Liver (tissue), 9 donors: ENCODE results near the gene MAN2A1. TPM values are rescaled to one million over a fixed set of nuclear protein-coding genes. Genes with fewer than 3 reads are reported as not detected.

Source experiments
- DNase-seq: peaks from one replicate; pipeline ENCODE4 v3.0.0-alpha.2; 2017; ENCODE audit warnings: low spot score
- H3K27ac ChIP-seq, 2 donors: one replicate each; pipeline ENCODE4 v1.7.0; 2013; ENCODE audit warnings: inconsistent platforms in 2 of 2, low read length in 2 of 2, control low read depth in 1 of 2, low read depth in 1 of 2, mild to moderate bottlenecking in 1 of 2
- H3K27me3 ChIP-seq, 4 donors: one replicate each; pipeline versions ENCODE4 v1.6.1 to v1.7.0; 2013; ENCODE audit warnings: low read length in 3 of 4, inconsistent platforms in 1 of 4, mild to moderate bottlenecking in 1 of 4, moderate library complexity in 1 of 4; ENCODE audit not compliant: control insufficient read depth in 4 of 4, insufficient read depth in 4 of 4
- H3K36me3 ChIP-seq, 4 donors: one replicate each; pipeline versions ENCODE4 v1.6.1 to v1.7.0; 2013; ENCODE audit warnings: low read length in 3 of 4, mild to moderate bottlenecking in 3 of 4, low read depth in 1 of 4, moderate library complexity in 1 of 4; ENCODE audit not compliant: control insufficient read depth in 4 of 4, insufficient read depth in 3 of 4
- H3K4me1 ChIP-seq, 4 donors: one replicate each; pipeline versions ENCODE4 v1.6.1 to v1.7.0; 2013; ENCODE audit warnings: low read length in 3 of 4, mild to moderate bottlenecking in 3 of 4, moderate library complexity in 1 of 4; ENCODE audit not compliant: control insufficient read depth in 4 of 4, insufficient read depth in 4 of 4
- H3K4me3 ChIP-seq, 3 donors: one replicate each; pipeline versions ENCODE4 v1.6.1 to v1.7.0; 2013; ENCODE audit warnings: low read length in 3 of 3, control low read depth in 1 of 3, low read depth in 1 of 3, mild to moderate bottlenecking in 1 of 3
- H3K9ac ChIP-seq, 2 donors: one replicate each; pipeline ENCODE4 v1.7.0; 2013; ENCODE audit warnings: low read length in 2 of 2, mild to moderate bottlenecking in 2 of 2, moderate library complexity in 2 of 2, control low read depth in 1 of 2, low read depth in 1 of 2
- H3K9me3 ChIP-seq, 4 donors: one replicate each; pipeline versions ENCODE4 v1.6.1 to v1.7.0; 2013; ENCODE audit warnings: low read length in 3 of 4; ENCODE audit not compliant: control insufficient read depth in 4 of 4
- CTCF ChIP-seq: fragments of 150-350 bp; IDR thresholded peaks from 2 replicates; pipeline ENCODE4 v1.5.1; 2017; ENCODE audit warnings: improper control_type of control experiment, low read depth, low read length; ENCODE audit not compliant: missing input control
- EGR1 ChIP-seq, 2 donors: IDR thresholded peaks; 2 replicates each; pipeline ENCODE4 v1.6.1; 2016 to 2018; ENCODE audit warnings: antibody characterized with exemption in 2 of 2, low read depth in 2 of 2
- GABPA ChIP-seq, 2 donors: IDR thresholded peaks in 1 of 2; conservative IDR thresholded peaks in 1 of 2; 2 replicates each; pipeline ENCODE4 v1.6.1; 2016; ENCODE audit warnings: antibody characterized with exemption in 2 of 2, mild to moderate bottlenecking in 1 of 2, moderate library complexity in 1 of 2
- HNF4A ChIP-seq, 2 donors: conservative IDR thresholded peaks; 2 replicates each; pipeline ENCODE4 v1.6.1; 2016; ENCODE audit warnings: antibody characterized with exemption in 2 of 2, mild to moderate bottlenecking in 2 of 2
- HNF4G ChIP-seq: IDR thresholded peaks from 2 replicates; pipeline ENCODE4 v1.6.1; 2016; ENCODE audit warnings: antibody characterized with exemption
- MAX ChIP-seq: IDR thresholded peaks from 2 replicates; pipeline ENCODE4 v1.6.1; 2016; ENCODE audit warnings: antibody characterized with exemption
- RAD21 ChIP-seq, 2 donors: IDR thresholded peaks; 2 replicates each; pipeline ENCODE4 v1.6.1; 2016; ENCODE audit warnings: antibody characterized with exemption in 2 of 2, mild to moderate bottlenecking in 2 of 2
- REST ChIP-seq: IDR thresholded peaks from 2 replicates; pipeline ENCODE4 v1.6.1; 2016; ENCODE audit warnings: antibody characterized with exemption, mild to moderate bottlenecking
- RXRA ChIP-seq, 2 donors: IDR thresholded peaks; 2 replicates each; pipeline ENCODE4 v1.6.1; 2017 to 2018; ENCODE audit warnings: antibody characterized with exemption in 2 of 2, mild to moderate bottlenecking in 1 of 2
- SP1 ChIP-seq: IDR thresholded peaks from 2 replicates; pipeline ENCODE4 v1.6.1; 2018; ENCODE audit warnings: antibody characterized with exemption, mild to moderate bottlenecking
- TAF1 ChIP-seq: conservative IDR thresholded peaks from 2 replicates; pipeline ENCODE4 v1.6.1; 2016; ENCODE audit warnings: antibody characterized with exemption, mild to moderate bottlenecking
- WGBS: extraction: QIAGEN DNeasy Blood & Tissue Kit; methylation state at CpG from one replicate; pipeline ENCODE4 v1.1.7; 2013; 5-methylcytosine and 5-hydroxymethylcytosine counted together
- polyA plus RNA-seq, 2 donors: library from polyadenylated mRNA; stranded (reverse) in 1 of 2; unstranded in 1 of 2; fragments of 200-250 nt in 1 of 2; fragments of >200 nt in 1 of 2; fragmentation: Nextera tagmentation in 1 of 2; extraction: Ambion mirVana in 1 of 2; gene quantifications; one replicate each; pipeline versions ENCODE4 v1.2.1 to v1.2.3, GENCODE V29; 2013 to 2015
- total RNA-seq, 2 donors: library from RNA; depleted of rRNA; stranded (reverse); fragments of >200 nt; gene quantifications; one replicate each; pipeline ENCODE4 v1.2.3, GENCODE V29; 2014
- TF ChIP-seq, protein P1 (sequence below): IDR thresholded peaks from 2 replicates; pipeline ENCODE4 v1.6.1; 2016; ENCODE audit warnings: antibody characterized with exemption
- donor health status: healthy.
- donor health status: healthy.
- donor health status: healthy.
- donor health status: healthy.
- donor health status: healthy.

The MAN2A1 gene
- total and polyA plus RNA-seq, 4 donors = 21.4 to 82.8 (median 47.3) TPM

DNA sequence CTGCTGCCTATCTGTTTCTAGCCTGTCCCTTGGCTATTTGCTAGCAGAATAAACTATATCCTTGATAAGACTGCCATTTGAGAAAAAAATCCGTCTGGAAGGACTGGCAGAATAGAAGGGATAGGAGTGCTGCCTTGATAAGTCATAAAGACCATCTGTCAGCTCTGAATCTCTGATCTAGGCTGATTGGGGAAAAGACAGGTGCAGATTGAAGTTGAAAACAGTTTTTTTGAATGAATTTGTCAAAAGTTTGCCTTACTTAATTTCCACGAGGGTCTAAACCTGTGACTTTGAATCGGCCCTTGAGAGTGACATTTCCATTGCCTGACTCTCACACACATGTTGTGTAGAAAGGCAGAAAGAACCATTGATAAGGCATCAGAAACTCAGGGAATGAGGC, 218.6 kb downstream of the MAN2A1 start:
- no peak overlapping the region for H3K9ac ChIP-seq
- no peaks in the 10 kb centered on the region for H3K4me1 ChIP-seq
- no peaks in the 10 kb centered on the region for H3K9me3 ChIP-seq
- H3K27ac ChIP-seq = no peak overlapping the region
- no peaks in the 10 kb centered on the region for H3K36me3 ChIP-seq
- no peak for DNase-seq
- TF ChIP-seq HNF4G (no peak), TAF1 (no peak), REST (no peak), SP1 (no peak)
- H3K27me3 ChIP-seq = no peaks in the 10 kb centered on the region
- 93% methylated on average over 3 of the region's 3 CpGs for WGBS
- H3K4me3 ChIP-seq = no peak overlapping the region

DNA sequence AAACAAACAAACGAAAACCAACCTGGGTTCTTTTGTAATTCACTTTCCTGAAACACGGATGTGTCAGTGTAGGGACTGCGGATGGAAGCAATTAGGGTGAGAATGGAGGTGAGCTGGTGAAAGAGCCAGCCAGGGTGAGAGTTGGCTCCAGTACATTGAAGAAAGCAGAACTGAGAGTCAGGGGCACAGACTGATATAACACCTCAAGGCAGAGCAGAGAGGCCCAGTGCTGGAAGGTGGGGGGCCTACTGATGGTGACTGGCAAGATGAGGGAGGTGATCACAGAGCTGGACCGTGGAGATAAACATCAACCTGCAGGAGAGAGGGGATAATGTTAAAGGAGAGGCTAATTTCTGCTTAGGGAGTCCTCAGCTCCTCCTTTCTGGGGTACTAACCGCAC, 221.1 kb downstream of the MAN2A1 start:
- H3K4me3 ChIP-seq = no peak overlapping the region
- H3K9me3 ChIP-seq = no peaks in the 10 kb centered on the region
- 77% methylated on average over 5 of the region's 5 CpGs for WGBS
- H3K27ac ChIP-seq = no peak overlapping the region
- TF ChIP-seq RAD21 (IDR thresholded peaks at IDR 0.05) = no peak
- TF ChIP-seq SP1 = no peak
- no peak for TF ChIP-seq HNF4A (conservative IDR thresholded peaks at IDR 0.05)
- TF ChIP-seq MAX = no peak
- TF ChIP-seq CTCF = no peak
- no peaks in the 10 kb centered on the region for H3K4me1 ChIP-seq
- no peak for DNase-seq
- H3K27me3 ChIP-seq = no peaks in the 10 kb centered on the region
- H3K9ac ChIP-seq = no peak overlapping the region
- no peaks in the 10 kb centered on the region for H3K36me3 ChIP-seq

DNA sequence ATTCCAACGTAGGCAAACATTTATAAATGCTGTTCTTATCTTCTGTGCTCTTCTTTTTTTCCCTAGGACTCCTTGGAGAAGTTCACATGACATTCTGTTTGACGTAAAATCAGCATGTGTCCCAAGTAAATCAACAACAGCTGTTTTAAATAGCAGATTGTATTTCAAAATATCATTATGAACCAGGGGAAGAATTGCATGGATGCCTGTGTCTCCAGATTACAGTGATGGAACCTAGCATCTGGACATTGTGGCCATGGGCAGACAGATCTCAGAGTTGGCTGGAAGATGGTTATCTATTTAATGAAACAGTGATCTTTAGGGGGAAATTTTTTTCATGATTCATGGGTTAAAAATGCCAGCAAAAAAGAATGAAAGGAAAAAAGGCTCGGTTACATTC, 222.0 kb downstream of the MAN2A1 start:
- Histone ChIP-seq H3K9me3 (no peaks in the 10 kb centered on the region), H3K27me3 (no peaks in the 10 kb centered on the region), H3K27ac (no peak overlapping the region), H3K4me3 (no peak overlapping the region), H3K4me1 (no peaks in the 10 kb centered on the region), H3K9ac (no peak overlapping the region), H3K36me3 (no peaks in the 10 kb centered on the region)
- no peak for DNase-seq
- WGBS = 86% methylated on average over 3 of the region's 3 CpGs
- TF ChIP-seq GABPA (IDR thresholded peaks at IDR 0.05 in 1 of 2, conservative IDR thresholded peaks at IDR 0.05 in 1 of 2) (no peak), TAF1 (no peak), REST (no peak), HNF4A (conservative IDR thresholded peaks at IDR 0.05) (no peak), RXRA (IDR thresholded peaks at IDR 0.05) (no peak), CTCF (no peak), MAX (no peak), EGR1 (IDR thresholded peaks at IDR 0.05; ENCODE audit: low read depth in 2 of 2) (no peak), RAD21 (IDR thresholded peaks at IDR 0.05) (no peak)
- TF ChIP-seq, protein P1, sequence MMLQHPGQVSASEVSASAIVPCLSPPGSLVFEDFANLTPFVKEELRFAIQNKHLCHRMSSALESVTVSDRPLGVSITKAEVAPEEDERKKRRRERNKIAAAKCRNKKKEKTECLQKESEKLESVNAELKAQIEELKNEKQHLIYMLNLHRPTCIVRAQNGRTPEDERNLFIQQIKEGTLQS = no peak
